HL-60 (cell line): Measurements from ENCODE around the gene SLC6A18.

ENCODE experiments used
- DNase-seq, 2 experiments: peaks; one replicate each; pipeline ENCODE4 v3.0.0-alpha.2; 2010 to 2020; ENCODE audit warnings: low read depth in 1 of 2, low spot score in 1 of 2
- H3K27ac ChIP-seq: fragments of 250-450 bp; sonication (Bioruptor Pico); replicated peaks from 2 replicates; pipeline ENCODE4 v1.5.1; 2020; ENCODE audit warnings: mild to moderate bottlenecking, moderate library complexity
- H3K27me3 ChIP-seq: fragments of 250-450 bp; sonication (Bioruptor Pico); 2 replicates; pipeline ENCODE4 v1.5.1; 2021; ENCODE audit warnings: mild to moderate bottlenecking, moderate library complexity; ENCODE audit not compliant: insufficient read depth, poor library complexity, severe bottlenecking
- H3K4me3 ChIP-seq: replicated peaks from 2 replicates; pipeline ENCODE4 v1.5.1; 2011; ENCODE audit warnings: mild to moderate bottlenecking, control low read depth, low read length; ENCODE audit not compliant: insufficient read depth
- GABPA ChIP-seq: IDR thresholded peaks from 2 replicates; pipeline ENCODE4 v1.6.1; 2012; ENCODE audit warnings: low read depth
- POLR2AphosphoS5 ChIP-seq: IDR thresholded peaks from 2 replicates; pipeline ENCODE4 v1.6.1; 2012; ENCODE audit warnings: low read depth
- SPI1 ChIP-seq: IDR thresholded peaks from 2 replicates; pipeline ENCODE4 v1.6.1; 2012; ENCODE audit warnings: low read depth, mild to moderate bottlenecking, borderline replicate concordance
- TF ChIP-seq, protein P1 (sequence below): IDR thresholded peaks from 2 replicates; pipeline ENCODE4 v1.6.1; 2012; ENCODE audit warnings: low read depth; ENCODE audit not compliant: insufficient replicate concordance
- TF ChIP-seq, protein P2 (sequence below): IDR thresholded peaks from one replicate; pipeline ENCODE4 v1.5.1; 2011; ENCODE audit warnings: low read length, control low read depth, inconsistent platforms; ENCODE audit not compliant: insufficient read depth

SLC6A18 gene

DNA sequence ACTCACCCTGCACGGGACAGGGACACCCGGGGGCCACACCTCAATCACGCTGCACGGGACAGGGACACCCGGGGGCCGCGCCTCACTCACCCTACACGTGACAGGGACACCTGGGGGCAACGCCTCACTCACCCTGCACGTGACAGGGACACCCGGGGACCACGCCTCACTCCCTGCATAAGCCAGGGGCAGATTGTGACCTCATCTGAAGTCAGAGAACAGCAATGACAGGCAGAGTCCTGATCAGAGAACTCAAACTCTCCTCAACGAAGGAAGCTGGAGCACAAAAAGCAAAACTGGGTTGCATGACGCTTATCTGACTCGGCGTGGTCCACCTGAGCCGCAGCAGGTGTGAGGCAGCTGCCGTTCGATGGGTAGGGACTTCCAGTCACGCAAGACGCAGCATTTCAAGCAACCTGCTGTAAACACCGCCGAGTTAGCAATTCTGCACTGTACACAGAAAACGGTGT lies 66.5 kb downstream of the SLC6A18 start:
- no peak overlapping the region for H3K27ac ChIP-seq
- peaks cover 6% of the 10 kb centered on the region for H3K27me3 ChIP-seq
- H3K4me3 ChIP-seq: peak overlapping the region; percentile 20
- TF ChIP-seq, protein P1, sequence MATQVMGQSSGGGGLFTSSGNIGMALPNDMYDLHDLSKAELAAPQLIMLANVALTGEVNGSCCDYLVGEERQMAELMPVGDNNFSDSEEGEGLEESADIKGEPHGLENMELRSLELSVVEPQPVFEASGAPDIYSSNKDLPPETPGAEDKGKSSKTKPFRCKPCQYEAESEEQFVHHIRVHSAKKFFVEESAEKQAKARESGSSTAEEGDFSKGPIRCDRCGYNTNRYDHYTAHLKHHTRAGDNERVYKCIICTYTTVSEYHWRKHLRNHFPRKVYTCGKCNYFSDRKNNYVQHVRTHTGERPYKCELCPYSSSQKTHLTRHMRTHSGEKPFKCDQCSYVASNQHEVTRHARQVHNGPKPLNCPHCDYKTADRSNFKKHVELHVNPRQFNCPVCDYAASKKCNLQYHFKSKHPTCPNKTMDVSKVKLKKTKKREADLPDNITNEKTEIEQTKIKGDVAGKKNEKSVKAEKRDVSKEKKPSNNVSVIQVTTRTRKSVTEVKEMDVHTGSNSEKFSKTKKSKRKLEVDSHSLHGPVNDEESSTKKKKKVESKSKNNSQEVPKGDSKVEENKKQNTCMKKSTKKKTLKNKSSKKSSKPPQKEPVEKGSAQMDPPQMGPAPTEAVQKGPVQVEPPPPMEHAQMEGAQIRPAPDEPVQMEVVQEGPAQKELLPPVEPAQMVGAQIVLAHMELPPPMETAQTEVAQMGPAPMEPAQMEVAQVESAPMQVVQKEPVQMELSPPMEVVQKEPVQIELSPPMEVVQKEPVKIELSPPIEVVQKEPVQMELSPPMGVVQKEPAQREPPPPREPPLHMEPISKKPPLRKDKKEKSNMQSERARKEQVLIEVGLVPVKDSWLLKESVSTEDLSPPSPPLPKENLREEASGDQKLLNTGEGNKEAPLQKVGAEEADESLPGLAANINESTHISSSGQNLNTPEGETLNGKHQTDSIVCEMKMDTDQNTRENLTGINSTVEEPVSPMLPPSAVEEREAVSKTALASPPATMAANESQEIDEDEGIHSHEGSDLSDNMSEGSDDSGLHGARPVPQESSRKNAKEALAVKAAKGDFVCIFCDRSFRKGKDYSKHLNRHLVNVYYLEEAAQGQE: no peak
- no peak for TF ChIP-seq GABPA
- no peak for TF ChIP-seq SPI1
- TF ChIP-seq, protein P2, sequence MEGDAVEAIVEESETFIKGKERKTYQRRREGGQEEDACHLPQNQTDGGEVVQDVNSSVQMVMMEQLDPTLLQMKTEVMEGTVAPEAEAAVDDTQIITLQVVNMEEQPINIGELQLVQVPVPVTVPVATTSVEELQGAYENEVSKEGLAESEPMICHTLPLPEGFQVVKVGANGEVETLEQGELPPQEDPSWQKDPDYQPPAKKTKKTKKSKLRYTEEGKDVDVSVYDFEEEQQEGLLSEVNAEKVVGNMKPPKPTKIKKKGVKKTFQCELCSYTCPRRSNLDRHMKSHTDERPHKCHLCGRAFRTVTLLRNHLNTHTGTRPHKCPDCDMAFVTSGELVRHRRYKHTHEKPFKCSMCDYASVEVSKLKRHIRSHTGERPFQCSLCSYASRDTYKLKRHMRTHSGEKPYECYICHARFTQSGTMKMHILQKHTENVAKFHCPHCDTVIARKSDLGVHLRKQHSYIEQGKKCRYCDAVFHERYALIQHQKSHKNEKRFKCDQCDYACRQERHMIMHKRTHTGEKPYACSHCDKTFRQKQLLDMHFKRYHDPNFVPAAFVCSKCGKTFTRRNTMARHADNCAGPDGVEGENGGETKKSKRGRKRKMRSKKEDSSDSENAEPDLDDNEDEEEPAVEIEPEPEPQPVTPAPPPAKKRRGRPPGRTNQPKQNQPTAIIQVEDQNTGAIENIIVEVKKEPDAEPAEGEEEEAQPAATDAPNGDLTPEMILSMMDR: no peak
- no peak for TF ChIP-seq POLR2AphosphoS5
- no peak for DNase-seq

DNA sequence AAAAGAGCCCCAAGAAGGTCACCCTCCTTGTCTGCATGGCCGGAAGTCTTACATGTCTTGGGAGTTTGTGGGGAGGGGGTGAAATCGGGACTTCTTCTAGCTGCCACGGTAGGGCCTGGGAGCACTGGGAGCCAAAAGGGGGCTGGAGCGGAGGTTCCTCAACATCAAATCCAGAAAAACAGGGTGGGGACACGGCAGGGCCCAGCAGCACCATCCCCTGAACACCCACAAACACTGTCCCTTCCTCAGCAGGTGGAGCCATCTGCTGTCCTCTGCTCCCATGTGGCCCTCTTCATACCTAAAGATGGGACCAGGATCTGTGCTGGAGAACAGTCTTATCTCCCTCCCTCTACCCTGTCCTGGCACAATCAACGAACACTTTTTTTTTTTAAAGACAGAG lies 67.0 kb downstream of the SLC6A18 start:
- TF ChIP-seq GABPA (no peak), POLR2AphosphoS5 (no peak), SPI1 (no peak)
- TF ChIP-seq, protein P1: no peak
- TF ChIP-seq, protein P2: no peak
- Histone ChIP-seq H3K27ac (no peak overlapping the region), H3K4me3 (peak overlapping the region; percentile 20), H3K27me3 (peaks cover 6% of the 10 kb centered on the region)
- no peak for DNase-seq

DNA sequence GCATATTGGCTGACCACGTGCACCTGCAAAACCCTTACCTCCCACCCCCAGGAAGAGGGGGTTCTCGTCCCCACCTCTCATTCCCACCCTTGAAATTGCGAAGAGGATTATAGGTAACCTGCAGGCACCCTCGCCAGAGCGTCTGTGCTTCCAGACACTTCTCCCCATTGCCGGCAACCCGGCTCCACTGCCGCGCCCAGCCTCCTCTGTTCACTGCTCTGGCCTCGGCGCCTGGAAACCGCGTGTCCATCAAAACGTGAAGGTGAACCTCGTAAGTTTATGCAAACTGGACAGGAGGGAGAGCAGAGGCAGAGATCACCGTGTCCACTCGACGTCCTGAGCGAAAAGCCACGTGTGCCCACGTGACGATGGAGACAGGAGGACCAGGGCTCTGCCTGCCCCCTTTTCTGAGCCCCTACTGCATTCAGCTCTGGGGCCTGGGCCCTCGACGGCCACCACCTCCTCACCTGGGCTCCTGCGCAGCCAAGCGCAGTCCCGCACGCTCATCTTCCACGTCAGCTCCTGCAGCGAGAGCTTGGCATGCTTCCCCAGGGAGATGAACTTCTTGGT lies 67.8 kb downstream of the SLC6A18 start:
- Histone ChIP-seq H3K27me3 (peaks cover 6% of the 10 kb centered on the region), H3K27ac (no peak overlapping the region), H3K4me3 (peak overlapping the region; percentile 36)
- no peak for DNase-seq
- TF ChIP-seq, protein P1: no peak
- TF ChIP-seq GABPA: no peak
- TF ChIP-seq, protein P2: no peak
- TF ChIP-seq POLR2AphosphoS5: no peak
- no peak for TF ChIP-seq SPI1
